NCI-H82 treated with DMSO at 0.1 percent for 48 hours (cell line): Measurements from ENCODE around the gene PTPN6.

Source experiments
- DNase-seq: peaks from one replicate; lab custom pipeline; 2025; ENCODE audit not compliant: unreplicated experiment; lab: John Stamatoyannopoulos, UW

Gene PTPN6

DNA sequence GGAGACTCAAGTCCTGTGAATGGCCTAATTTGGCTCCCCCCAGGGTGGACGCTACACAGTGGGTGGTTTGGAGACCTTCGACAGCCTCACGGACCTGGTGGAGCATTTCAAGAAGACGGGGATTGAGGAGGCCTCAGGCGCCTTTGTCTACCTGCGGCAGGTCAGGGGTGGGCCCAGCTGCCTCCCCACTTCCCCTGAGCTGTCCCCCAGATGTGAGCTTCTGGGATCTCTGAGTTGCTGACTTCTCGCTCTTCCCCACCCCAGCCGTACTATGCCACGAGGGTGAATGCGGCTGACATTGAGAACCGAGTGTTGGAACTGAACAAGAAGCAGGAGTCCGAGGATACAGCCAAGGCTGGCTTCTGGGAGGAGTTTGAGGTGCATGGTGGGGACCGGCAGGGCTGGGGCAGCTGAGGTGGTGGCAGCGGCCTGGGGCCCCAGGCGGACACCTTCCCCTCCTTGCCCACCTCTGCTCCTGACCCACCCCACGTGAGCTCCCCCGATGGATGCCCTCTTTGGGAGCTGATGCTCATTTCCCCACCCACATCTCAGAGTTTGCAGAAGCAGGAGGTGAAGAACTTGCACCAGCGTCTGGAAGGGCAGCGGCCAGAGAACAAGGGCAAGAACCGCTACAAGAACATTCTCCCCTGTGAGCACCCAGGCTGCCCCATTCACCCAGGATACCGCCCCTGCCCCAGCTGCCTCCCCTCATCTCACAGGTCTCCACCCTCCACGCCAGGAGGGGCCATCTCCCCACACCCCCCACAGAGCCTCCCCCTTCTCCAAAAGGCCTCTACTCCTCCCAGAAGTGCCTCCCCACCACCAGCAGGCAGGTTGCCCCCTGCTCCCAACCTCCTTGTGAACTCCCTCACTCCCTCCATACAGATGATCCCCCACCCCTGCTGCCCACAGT is 4.2 kb downstream of the PTPN6 start:
- DNase-seq: no peak

DNA sequence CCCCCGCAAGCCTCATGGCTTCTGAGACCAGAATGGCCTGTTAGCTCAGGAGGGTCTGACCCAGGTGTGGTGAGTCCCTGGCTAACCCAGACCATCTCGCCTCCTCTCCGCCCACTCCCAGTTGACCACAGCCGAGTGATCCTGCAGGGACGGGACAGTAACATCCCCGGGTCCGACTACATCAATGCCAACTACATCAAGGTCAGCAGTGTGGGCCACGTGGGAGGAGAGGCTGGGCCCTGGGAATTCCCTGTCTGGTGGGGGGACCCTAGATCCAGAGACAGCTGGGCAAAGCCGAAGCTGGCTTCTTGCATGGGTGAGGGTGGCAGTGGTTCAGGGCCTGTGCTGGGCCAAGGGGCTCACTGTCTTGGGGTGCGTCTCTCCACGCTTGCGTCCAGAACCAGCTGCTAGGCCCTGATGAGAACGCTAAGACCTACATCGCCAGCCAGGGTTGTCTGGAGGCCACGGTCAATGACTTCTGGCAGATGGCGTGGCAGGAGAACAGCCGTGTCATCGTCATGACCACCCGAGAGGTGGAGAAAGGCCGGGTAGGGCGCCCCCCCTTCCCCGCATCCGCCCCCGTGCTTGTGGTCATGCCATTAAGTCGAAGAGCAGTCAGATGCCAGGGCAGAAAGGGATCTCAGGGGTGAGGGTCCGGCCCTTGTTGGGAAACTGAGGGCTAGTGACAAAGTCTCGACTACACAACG is 5.0 kb downstream of the PTPN6 start:
- DNase-seq: no peak

DNA sequence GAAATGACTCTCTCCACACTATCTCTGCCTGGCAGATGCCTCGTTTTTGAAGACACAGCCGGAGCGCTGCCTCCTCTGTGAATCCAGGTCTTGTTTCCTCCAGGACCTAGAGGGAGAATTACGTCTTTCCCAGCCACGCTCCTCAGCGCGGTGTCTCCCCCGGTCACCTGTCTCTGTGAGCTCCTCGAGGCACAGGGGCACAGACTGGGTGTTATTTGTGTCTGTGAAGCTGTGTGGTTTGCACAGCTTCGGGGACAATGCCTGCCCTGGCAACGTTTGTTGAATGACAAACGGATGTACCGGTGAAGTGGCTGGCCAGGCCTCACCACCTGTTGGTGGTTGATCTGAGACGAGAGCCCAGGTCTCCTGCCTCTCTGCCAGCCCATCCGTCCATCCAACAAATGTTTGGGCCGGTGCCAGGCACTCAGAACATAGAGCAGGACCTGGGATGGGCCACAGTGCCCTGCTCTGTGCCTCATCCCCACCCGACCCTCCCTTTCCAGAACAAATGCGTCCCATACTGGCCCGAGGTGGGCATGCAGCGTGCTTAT is 6.1 kb downstream of the PTPN6 start:
- no peak for DNase-seq

DNA sequence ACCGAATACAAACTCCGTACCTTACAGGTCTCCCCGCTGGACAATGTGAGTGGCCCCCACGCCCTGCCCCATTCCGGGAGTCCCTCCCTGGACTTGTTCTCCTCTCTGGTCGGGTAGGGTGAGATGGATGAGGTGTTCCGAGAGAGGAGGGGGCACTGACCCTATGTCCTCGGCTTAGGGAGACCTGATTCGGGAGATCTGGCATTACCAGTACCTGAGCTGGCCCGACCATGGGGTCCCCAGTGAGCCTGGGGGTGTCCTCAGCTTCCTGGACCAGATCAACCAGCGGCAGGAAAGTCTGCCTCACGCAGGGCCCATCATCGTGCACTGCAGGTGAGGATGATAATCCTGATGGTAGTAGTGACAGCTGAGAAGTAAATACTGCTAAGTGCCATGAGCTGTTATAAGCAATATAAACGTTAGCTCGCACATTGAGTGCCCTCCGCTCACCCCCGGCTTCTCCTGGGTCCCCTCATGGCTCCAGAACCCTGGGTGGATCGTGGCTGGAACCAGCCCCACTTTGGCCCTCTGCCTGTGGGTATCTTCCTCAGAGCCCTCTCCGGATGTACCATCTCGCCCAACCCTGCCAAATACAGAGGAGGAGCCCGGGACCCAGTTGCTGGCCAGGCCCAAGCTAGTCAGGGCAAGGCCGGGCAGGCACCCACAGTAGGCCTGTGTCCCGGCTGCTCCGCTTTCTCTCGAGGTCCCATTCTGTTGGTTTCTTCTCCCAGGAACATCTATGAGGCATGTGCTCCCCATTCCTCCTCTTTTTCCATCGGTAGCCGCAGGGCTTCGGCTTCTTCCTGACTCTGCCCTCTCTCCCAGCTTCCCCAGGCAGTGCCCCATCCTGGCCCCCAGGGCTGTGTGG is 6.8 kb downstream of the PTPN6 start:
- DNase-seq: no peak

DNA sequence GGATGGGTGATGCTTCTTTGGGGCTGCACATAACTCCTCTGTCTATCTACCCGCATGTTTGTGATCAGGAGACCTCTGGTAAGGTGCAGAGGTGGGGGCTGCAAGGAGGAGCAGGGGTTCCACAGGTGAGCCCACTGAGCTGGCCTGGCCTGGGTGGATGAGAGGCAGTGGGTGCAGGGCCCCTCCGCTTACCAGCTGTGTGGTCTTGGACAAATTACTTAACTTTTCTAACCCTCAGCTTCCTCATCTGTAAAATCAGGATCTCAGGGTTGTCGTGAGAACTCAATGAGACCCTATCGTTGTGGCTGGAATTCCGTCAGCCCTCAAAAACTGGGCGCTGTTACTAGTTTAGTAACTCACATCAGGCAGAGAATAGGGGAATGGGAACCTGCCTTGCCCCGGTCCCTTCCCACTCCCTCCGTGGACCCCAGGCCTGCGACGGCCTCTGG is 7.5 kb downstream of the PTPN6 start:
- no peak for DNase-seq

DNA sequence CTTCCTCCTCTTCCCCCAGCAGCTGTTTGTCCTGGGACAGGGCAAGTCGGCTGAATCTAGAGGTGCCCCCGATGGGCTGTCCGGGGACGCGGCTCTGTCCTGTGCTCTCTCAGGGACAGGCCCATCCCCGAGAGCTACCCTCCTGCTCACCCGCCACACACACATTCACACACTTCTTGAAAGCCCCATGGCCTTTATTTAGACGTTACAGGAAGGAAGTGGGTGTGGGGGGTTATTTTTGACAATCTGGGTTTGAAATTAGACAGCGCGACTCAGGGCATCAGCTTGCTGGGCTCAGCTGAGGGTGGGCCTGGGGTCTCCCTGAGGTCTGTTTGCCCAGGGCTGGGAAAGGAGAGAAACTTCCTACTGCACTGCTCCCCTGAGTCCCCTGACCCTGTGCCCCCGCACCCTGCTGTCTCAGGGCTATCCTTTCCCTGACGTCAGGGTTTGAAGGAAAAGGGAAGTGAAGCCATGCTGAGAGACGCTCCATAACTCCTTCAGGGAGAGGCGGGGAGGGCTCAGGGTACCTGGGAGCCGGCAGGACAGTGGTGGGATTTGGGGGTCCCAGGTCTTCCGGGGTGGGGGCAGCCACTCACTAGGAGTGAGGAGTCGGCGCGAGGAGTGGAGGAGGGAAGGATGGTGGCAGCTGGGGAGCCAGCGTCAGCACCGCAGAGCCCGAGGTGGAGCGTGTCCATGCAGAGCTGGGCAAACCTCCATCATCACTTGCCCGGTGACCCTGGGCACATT is 8.1 kb downstream of the PTPN6 start:
- DNase-seq: no peak

DNA sequence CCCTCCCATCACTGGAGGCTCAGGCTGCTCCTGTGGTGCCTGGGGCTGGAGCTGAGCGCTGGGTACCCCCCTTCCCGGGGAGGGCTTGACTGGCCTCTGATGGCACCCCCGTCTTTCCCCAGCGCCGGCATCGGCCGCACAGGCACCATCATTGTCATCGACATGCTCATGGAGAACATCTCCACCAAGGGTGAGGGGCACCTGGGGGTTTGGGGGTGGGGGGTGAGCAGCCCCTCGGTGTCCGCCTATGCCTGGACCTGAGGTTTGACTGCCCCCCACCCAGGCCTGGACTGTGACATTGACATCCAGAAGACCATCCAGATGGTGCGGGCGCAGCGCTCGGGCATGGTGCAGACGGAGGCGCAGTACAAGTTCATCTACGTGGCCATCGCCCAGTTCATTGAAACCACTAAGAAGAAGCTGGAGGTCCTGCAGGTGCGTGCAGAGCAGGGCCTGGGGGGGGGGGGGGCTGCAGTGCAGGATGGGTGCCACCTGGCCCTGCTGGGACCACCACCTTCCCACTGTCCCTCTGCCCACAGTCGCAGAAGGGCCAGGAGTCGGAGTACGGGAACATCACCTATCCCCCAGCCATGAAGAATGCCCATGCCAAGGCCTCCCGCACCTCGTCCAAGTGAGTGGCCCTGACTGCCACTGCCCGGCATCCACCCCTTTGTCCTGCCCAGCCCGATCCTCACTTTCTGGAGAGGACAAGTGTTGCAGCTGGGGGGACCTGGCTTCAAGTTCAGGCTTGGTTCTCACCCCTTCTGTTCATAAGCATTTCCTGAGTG is 8.8 kb downstream of the PTPN6 start:
- no peak for DNase-seq

DNA sequence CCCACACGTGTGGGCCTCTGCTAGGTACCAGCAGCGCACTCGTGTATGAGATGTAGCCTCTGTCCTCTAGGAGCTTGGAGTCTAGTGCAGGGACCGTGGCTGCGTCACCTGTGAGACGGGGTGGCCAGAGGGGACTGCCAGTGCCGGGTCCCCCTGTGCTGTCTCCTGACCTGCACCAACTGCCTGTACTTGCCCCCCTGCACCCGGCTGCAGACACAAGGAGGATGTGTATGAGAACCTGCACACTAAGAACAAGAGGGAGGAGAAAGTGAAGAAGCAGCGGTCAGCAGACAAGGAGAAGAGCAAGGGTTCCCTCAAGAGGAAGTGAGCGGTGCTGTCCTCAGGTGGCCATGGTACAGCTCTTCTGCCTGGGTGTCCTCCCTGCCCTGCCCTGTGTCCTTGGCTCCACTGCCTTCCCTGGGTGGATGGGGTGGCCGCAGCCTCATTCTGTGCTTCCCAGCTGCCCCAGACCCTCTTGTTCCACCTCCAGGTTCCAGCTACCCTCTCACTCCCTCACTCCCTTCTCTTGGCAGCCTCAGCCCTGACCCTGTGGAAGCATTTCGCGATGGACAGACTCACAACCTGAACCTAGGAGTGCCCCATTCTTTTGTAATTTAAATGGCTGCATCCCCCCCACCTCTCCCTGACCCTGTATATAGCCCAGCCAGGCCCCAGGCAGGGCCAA is 9.6 kb downstream of the PTPN6 start:
- no peak for DNase-seq

DNA sequence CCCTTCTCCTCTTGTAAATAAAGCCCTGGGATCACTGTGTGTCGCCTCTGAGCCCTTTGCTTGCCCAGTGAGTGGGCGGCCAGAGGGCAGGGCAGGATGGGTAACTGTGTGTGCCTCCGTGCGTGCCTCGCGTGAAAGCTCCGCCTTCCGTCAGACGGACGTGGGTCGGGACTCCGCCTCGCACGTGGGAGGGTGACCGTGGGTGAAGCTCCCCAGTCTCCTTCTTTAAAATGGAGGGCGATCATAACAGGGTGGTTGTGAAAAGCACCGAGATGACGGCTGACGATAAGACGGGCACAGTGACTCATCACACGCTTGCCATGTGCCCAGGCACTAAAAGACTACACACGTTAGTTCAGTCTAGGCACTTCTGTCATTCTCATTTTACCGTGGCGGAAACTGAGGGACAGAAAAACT is 10.1 kb downstream of the PTPN6 start:
- DNase-seq: no peak

DNA sequence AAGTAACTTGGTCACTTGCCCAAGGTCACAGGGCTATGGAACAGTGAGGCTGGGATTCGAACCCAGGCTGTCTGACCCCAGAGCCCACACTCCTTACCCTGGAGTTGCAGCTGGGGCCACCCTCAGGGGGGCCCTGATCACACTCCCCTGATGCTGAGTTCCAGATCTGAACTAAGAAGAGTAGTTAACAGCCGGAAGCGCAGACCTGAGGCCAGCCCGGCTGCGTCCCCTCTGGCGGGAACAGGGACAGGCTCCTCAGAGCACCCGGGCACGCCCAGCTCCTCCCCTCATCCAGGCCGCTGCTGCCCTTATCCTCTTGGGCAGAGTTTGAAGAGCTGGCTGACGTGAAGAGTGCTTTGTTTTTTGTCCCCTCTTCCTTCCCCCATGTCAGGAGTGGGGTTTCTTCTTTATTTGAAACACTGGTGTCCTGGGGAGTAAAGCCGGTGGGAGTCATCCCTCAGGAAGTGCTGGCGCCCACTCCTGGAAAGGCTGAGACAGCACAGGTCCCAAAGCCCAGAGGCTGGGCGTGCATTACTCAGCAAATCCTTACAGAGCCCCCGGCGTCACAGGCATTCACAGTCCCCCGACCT is 10.6 kb downstream of the PTPN6 start:
- peak; percentile 45 for DNase-seq

DNA sequence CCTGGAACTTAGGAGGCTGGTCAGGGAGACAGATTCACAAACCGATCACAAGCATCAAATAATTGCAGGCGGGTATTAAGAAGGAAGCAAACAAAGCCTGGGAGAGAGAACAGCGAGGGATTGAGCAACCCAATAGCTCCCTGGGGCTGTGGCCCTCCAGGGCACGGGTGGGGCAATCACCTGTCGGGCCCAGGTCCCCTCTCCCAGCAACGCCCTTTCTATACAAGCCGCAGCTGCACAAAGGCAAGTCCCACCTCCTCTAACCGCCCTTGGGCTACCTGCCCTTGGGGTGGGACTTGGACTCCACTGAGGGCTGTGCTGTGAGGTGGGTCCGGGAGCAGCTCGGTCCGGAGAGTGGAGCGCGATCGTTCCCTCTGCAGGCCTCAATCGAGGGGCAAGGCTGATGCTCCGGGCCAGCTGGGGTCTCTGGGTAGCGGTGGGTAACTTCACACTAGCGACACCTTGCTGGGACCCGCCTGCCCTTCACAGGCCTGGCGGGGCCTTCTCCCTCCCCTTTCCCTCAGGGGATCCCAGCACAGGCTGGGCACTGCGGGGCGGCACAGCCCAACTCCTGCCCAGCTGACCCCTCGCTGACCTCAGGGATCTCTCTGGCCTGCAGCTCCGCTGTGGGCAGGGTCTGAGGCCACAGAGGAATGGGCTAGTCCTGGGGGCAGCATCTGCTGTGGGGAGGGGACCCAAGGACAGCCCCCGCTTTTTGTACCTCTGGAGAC is 11.3 kb downstream of the PTPN6 start:
- no peak for DNase-seq

DNA sequence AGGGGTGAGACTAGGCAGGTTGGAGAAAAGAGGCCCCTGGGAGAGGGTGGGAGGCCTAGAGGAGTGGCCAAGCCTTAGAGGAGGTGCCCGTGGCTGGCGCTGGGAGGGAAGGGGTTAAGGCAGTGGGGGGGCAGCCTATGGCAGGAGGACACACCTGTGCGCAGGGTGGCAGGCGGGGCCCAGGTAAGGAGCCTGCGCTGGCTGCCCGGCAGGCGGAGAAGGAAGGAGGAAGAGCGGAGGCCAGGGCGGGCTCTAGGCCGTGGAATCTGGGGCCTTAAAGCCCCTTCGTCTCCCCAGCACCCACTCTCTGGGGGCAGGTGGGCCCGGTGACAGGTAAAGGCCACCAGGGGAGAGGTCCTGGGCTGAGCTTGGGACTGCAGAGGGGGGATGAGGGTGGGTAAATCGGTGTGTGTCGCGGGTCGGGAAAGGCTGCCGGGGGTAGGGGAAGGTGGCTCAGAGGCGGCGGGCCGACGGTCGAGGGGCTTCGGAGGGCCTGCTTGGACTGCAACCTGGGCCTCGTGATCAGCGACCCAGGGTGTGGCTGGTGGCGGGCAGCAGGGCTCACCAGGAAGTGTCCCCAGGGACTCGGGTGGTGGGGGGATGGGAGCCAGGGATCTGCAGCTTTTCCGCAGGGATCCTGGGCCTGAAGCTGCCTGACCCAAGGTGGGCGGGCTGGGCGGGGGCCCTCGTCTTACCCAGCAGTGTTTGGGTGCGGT is 12.0 kb downstream of the PTPN6 start:
- DNase-seq: no peak

DNA sequence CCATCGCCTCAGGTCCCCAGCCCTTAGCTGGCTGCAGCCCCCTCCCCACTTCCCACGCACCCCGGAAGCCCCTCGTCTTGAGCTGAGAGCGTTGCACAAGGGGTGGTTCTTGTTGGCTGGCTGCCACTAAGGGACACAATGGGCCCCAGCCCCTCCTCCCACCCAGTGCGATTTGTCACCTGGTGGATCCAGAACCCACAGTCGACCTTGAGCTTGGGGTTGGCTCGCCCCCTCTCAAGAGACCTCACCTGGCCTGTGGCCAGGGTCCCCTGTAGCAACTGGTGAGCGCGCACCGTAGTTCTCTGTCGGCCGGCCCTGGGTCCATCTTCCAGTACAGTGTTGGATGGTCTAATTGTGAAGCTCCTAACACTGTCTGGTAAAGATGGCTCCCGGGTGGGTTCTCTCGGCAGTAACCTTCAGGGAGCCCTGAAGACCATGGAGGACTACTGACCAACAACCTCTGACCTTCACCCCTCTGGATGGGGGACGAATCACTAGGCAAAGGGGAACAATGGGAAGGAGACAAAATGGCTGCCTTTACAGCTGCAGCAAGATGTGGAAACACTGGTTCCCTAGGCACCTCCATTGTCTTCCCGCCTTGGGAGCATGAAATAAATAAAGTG is 12.7 kb downstream of the PTPN6 start:
- no peak for DNase-seq

DNA sequence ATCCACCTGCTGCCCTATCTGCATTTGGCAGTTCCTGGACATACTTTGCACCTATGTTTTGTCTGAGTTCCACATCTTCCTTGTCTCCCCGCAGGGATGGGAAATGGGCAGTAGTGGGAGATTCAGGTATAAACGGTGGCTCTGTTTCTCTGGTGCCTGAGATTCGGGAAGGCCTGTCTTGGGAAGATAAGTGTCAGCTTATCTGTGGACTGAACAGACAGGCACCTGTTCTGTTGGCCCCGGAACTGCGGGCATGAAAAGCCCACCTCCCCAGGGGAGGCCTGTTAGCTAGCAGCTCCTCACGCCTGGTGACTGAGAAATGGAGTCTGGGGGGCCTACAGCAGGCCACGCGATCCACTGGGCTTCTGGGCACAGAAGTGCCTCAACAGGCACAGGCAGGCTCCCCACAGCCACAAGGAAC is 13.5 kb downstream of the PTPN6 start:
- no peak for DNase-seq

DNA sequence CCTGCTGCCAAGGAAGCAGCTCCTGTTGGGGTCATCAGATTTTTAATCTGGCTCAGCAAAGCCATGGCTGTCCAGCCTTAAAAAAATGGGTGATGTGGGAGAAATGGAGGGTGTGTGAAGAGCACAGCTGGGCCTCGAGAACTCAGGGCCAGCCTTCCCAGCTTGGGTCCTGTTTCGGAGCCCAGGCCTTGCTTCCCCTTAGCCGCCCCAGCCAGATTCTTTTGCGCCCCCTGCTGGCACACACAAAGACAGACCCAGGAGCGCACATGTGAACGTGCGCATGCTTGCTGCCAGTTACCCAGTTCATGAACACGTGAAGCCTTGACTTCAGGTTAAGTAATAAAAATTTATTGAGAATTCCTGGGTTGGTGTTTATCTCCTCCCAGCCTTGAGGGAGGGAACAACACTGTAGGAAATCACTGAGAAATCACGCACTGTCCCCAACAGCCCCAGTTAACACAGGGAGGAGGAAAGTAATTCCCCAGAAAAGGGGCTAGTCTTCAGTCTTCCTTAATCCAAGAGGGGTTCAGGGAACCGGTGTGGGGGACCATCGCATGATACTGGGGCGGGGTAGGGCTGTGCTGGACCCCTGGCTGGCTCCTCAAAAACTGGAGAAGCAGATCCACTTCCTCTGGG is 14.0 kb downstream of the PTPN6 start:
- peak; percentile 52 for DNase-seq

DNA sequence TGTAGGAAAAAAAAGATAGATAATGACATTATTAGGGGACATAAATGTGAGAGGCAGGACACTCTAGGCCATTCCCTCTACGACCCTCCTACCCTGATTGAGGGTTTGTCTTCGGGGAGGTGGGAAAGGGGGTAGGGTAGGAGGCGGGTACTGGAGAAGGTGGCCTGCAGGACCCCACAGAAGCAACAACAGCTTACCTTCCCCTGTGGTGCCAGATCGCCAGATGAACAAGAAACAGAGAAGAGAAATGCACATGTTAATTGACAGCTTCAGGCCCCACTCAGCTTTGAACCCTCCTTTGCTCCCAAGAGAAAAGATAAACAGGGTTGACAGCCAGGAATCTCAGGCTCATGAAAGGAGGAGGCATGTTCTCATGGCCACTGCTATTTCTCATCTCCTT is 14.6 kb downstream of the PTPN6 start:
- DNase-seq: no peak
